Endodermal cell (in vitro differentiated cells): ENCODE measurements around the gene NLRP9. TPM values are rescaled to one million over a fixed set of nuclear protein-coding genes. Genes with fewer than 3 reads are reported as not detected.

Experiments
- DNase-seq: peaks from one replicate; pipeline ENCODE4 v3.0.0-alpha.2; 2017
- H3K27ac ChIP-seq: 2 replicates; pipeline ENCODE4 v1.5.1; 2013; ENCODE audit warnings: mild to moderate bottlenecking, low read depth, low read length, moderate library complexity
- H3K27me3 ChIP-seq: 2 replicates; pipeline ENCODE4 v1.6.1; 2013; ENCODE audit warnings: mild to moderate bottlenecking, low read length, moderate library complexity; ENCODE audit not compliant: insufficient read depth, control insufficient read depth, poor library complexity, severe bottlenecking
- H3K36me3 ChIP-seq: 2 replicates; pipeline ENCODE4 v1.7.0; 2013; ENCODE audit warnings: mild to moderate bottlenecking, low read length, moderate library complexity; ENCODE audit not compliant: control insufficient read depth, insufficient read depth
- H3K4me1 ChIP-seq: one replicate; pipeline ENCODE4 v1.7.0; 2013; ENCODE audit warnings: low read length; ENCODE audit not compliant: control insufficient read depth, insufficient read depth
- H3K4me3 ChIP-seq: 2 replicates; pipeline ENCODE4 v1.5.1; 2013; ENCODE audit warnings: mild to moderate bottlenecking, low read length, moderate library complexity
- H3K9ac ChIP-seq: 2 replicates; pipeline ENCODE4 v1.6.1; 2013; ENCODE audit warnings: mild to moderate bottlenecking, low read length, moderate library complexity; ENCODE audit not compliant: poor library complexity, severe bottlenecking; ENCODE audit errors: extremely low read depth
- H3K9me3 ChIP-seq: 2 replicates; pipeline ENCODE4 v1.6.1; 2013; ENCODE audit warnings: mild to moderate bottlenecking, low read length, moderate library complexity; ENCODE audit not compliant: control insufficient read depth
- H3K27ac Mint-ChIP-seq: 2 replicates; pipeline ENCODE4 v1.8.0; 2020; ENCODE audit warnings: mixed read lengths
- H3K27me3 Mint-ChIP-seq: 2 replicates; pipeline ENCODE4 v1.8.0; 2021; ENCODE audit warnings: mild to moderate bottlenecking, mixed read lengths; ENCODE audit not compliant: insufficient read depth
- H3K36me3 Mint-ChIP-seq: 2 replicates; pipeline ENCODE4 v1.8.0; 2020; ENCODE audit warnings: low read depth, mixed read lengths
- H3K4me1 Mint-ChIP-seq: 2 replicates; pipeline ENCODE4 v1.8.0; 2020; ENCODE audit warnings: mixed read lengths
- H3K4me3 Mint-ChIP-seq: 2 replicates; pipeline ENCODE4 v1.8.0; 2020; ENCODE audit warnings: mild to moderate bottlenecking, moderate library complexity, mixed read lengths
- H3K9me3 Mint-ChIP-seq: 2 replicates; pipeline ENCODE4 v1.8.0; 2020; ENCODE audit warnings: mild to moderate bottlenecking, mixed read lengths
- CTCF ChIP-seq: fragments of 200-600 bp; sonication (generic); conservative IDR thresholded peaks from 2 replicates; pipeline ENCODE4 v1.5.0; 2021; ENCODE audit warnings: antibody characterized with exemption, mild to moderate bottlenecking
- WGBS, 2 experiments: methylation state at CpG; one replicate each; pipeline versions ENCODE4 v1.1.5 to v1.1.7; 2013; ENCODE audit warnings: missing lambda C conversion rate in 2 of 2, mixed read lengths in 1 of 2; ENCODE audit not compliant: insufficient coverage in 1 of 2, insufficient read length in 1 of 2; 5-methylcytosine and 5-hydroxymethylcytosine counted together
- total RNA-seq, 2 donors: library from RNA; stranded (reverse); fragmentation: NEBNext Ultra II Directional in 1 of 2; extraction: Animal tissue kit (Norgen Biotek cat#: 25700) in 1 of 2; gene quantifications; 2 replicates in 1 of 2; 3 replicates in 1 of 2; pipeline ENCODE4 v1.2.1, GENCODE V29; 2021

NLRP9 gene
- total RNA-seq, 2 donors from 2014 or later, result not detected

- Histone ChIP-seq H3K4me3 (no peak overlapping the region), H3K27ac (no peak overlapping the region), H3K4me1 (no peaks in the 10 kb centered on the region), H3K9me3 (peaks cover 19% of the 10 kb centered on the region), H3K9ac (no peak overlapping the region), H3K36me3 (peaks cover 55% of the 10 kb centered on the region), H3K27me3 (no peaks in the 10 kb centered on the region)
- H3K4me1 Mint-ChIP-seq, result no peaks in the 10 kb centered on the region
- no peaks in the 10 kb centered on the region for H3K27me3 Mint-ChIP-seq
- peaks cover 25% of the 10 kb centered on the region for H3K9me3 Mint-ChIP-seq
- peaks cover 61% of the 10 kb centered on the region for H3K36me3 Mint-ChIP-seq
- DNase-seq, result peak; percentile 24
- no peak overlapping the region for H3K4me3 Mint-ChIP-seq
- WGBS, 2 experiments, result 95 to 98% methylated on average over 7 to 11 of the region's 11 CpGs
- no peak overlapping the region for H3K27ac Mint-ChIP-seq
- no peak for TF ChIP-seq CTCF
Observed at GRCh38 chr19:55699221-55699620, 39.0 kb downstream of the NLRP9 start.

GRCh38 chr19:55698256-55698655 lies 39.9 kb downstream of the NLRP9 start:
- Mint-ChIP-seq H3K36me3 (peaks cover 60% of the 10 kb centered on the region), H3K9me3 (peaks cover 15% of the 10 kb centered on the region), H3K27me3 (no peaks in the 10 kb centered on the region), H3K4me1 (no peaks in the 10 kb centered on the region), H3K27ac (no peak overlapping the region), H3K4me3 (no peak overlapping the region)
- TF ChIP-seq CTCF, result no peak
- H3K27ac ChIP-seq, result no peak overlapping the region
- peaks cover 10% of the 10 kb centered on the region for H3K9me3 ChIP-seq
- H3K9ac ChIP-seq, result no peak overlapping the region
- peaks cover 56% of the 10 kb centered on the region for H3K36me3 ChIP-seq
- 95 to 96% methylated on average over 12 to 17 of the region's 17 CpGs for WGBS, 2 experiments
- H3K4me1 ChIP-seq, result no peaks in the 10 kb centered on the region
- H3K4me3 ChIP-seq, result no peak overlapping the region
- H3K27me3 ChIP-seq, result no peaks in the 10 kb centered on the region
- peak; percentile 35 for DNase-seq

GRCh38 chr19:55697698-55698097 lies 40.5 kb downstream of the NLRP9 start:
- Histone ChIP-seq H3K36me3 (peaks cover 56% of the 10 kb centered on the region), H3K27ac (no peak overlapping the region), H3K4me3 (no peak overlapping the region), H3K9ac (no peak overlapping the region), H3K9me3 (peaks cover 4% of the 10 kb centered on the region), H3K27me3 (no peaks in the 10 kb centered on the region), H3K4me1 (no peaks in the 10 kb centered on the region)
- Mint-ChIP-seq H3K36me3 (peaks cover 59% of the 10 kb centered on the region), H3K4me1 (no peaks in the 10 kb centered on the region), H3K9me3 (peaks cover 9% of the 10 kb centered on the region), H3K27ac (no peak overlapping the region), H3K27me3 (no peaks in the 10 kb centered on the region), H3K4me3 (no peak overlapping the region)
- no peak for TF ChIP-seq CTCF
- 93 to 94% methylated on average over 8 of the region's 8 CpGs for WGBS, 2 experiments
- DNase-seq, result peak; percentile 35
